ENCODE data around the gene C22orf39.

- TF ChIP-seq FOXM1 (IDR thresholded peaks at IDR 0.05; ENCODE audit: borderline replicate concordance, low read depth) (no peak), RAD21 (IDR thresholded peaks at IDR 0.05; ENCODE audit: low read depth) (no peak), CEBPB (IDR thresholded peaks at IDR 0.05) (no peak), MAX (IDR thresholded peaks at IDR 0.05) (no peak), TCF12 (IDR thresholded peaks at IDR 0.05; ENCODE audit: low read depth) (no peak), TEAD4 (IDR thresholded peaks at IDR 0.05) (no peak), TAF1 (IDR thresholded peaks at IDR 0.05; ENCODE audit: low read depth) (no peak)
Measured at GRCh38 chr22:19396561-19396933, 51.0 kb downstream of the C22orf39 start.

Measured in Ishikawa (cell line).